ENCODE data around the gene CCDC200. TPM values are rescaled to one million over a fixed set of nuclear protein-coding genes. Genes with fewer than 3 reads are reported as not detected.

CCDC200 gene
- total and polyA plus RNA-seq, 2 donors from 2014 or later: not detected

DNA sequence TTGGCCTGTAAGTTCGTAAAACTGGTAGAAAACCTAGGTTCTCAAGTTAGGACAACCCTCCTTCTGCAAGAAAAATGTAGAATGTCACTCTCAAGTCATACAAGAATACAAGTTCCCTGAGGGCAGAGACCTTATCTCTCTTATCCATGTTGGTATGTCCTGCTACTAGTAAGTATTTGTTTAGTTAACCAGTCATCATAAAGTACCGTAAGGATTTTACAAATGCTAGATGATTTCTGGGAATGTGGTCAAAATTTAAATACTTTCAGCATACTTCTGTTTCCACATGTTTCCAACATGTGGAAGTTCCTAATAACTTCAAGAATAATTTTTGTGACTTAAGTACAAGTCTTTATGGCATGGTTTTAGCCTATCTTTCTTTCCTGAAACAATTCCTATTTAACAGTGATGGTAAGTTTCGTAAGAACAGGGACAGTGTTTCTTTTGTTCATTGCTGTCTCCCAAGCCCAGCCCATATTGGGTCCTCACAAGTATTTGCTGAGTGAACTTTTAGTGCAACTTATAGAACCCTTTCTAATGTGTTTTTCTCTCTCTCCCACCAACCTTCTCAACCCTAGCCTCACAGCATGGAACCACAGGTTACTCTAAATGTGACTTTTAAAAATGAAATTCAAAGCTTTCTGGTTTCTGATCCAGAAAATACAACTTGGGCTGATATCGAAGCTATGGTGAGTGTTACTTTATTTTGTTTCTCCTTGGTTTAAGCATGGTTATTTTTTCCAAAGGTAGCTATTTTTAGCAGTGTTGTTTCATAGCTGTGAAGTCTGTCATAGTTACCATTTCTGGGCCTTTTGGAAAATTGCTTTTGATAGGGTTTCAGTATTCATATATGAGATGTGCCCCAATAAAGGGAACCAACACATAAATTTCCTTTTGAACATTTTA is 53.0 kb downstream of the CCDC200 start:
- TF ChIP-seq, protein P1, sequence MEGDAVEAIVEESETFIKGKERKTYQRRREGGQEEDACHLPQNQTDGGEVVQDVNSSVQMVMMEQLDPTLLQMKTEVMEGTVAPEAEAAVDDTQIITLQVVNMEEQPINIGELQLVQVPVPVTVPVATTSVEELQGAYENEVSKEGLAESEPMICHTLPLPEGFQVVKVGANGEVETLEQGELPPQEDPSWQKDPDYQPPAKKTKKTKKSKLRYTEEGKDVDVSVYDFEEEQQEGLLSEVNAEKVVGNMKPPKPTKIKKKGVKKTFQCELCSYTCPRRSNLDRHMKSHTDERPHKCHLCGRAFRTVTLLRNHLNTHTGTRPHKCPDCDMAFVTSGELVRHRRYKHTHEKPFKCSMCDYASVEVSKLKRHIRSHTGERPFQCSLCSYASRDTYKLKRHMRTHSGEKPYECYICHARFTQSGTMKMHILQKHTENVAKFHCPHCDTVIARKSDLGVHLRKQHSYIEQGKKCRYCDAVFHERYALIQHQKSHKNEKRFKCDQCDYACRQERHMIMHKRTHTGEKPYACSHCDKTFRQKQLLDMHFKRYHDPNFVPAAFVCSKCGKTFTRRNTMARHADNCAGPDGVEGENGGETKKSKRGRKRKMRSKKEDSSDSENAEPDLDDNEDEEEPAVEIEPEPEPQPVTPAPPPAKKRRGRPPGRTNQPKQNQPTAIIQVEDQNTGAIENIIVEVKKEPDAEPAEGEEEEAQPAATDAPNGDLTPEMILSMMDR (IDR thresholded peaks at IDR 0.05; ENCODE audit: borderline replicate concordance, extremely low read depth, insufficient read depth): no peak
- intact Hi-C loops (cut with DNase I): no loop called here
- FAIRE-seq (no peak), DNase-seq (no peak)
- H3K27me3 ChIP-seq (ENCODE audit: control insufficient read depth, insufficient read depth, low read length): no peaks in the 10 kb centered on the region
- H3K4me1 ChIP-seq (ENCODE audit: control insufficient read depth in 2 of 3, insufficient read depth in 2 of 3, low read depth in 1 of 3, low read length in 3 of 3): peaks cover 0 to 30% (median 26%) of the 10 kb centered on the region in 3 donors
- H3K4me3 ChIP-seq (ENCODE audit: low read length in 3 of 3): peak overlapping the region in 2 of 3 donors; percentile 14 to 40
- peaks cover 8 to 27% (median 15%) of the 10 kb centered on the region in 3 donors for H3K36me3 ChIP-seq (ENCODE audit: control insufficient read depth in 2 of 3, insufficient read depth in 3 of 3, low read length in 3 of 3)
- no peak overlapping the region for H3K9ac ChIP-seq (ENCODE audit: low read length in 3 of 3)
- peak overlapping the region; percentile 37 to 43 for H3K27ac ChIP-seq (ENCODE audit: low read depth in 2 of 2, low read length in 2 of 2)
- H3K9me3 ChIP-seq (ENCODE audit: control insufficient read depth in 2 of 3, insufficient read depth in 1 of 3, low read length in 3 of 3): no peaks in the 10 kb centered on the region

DNA sequence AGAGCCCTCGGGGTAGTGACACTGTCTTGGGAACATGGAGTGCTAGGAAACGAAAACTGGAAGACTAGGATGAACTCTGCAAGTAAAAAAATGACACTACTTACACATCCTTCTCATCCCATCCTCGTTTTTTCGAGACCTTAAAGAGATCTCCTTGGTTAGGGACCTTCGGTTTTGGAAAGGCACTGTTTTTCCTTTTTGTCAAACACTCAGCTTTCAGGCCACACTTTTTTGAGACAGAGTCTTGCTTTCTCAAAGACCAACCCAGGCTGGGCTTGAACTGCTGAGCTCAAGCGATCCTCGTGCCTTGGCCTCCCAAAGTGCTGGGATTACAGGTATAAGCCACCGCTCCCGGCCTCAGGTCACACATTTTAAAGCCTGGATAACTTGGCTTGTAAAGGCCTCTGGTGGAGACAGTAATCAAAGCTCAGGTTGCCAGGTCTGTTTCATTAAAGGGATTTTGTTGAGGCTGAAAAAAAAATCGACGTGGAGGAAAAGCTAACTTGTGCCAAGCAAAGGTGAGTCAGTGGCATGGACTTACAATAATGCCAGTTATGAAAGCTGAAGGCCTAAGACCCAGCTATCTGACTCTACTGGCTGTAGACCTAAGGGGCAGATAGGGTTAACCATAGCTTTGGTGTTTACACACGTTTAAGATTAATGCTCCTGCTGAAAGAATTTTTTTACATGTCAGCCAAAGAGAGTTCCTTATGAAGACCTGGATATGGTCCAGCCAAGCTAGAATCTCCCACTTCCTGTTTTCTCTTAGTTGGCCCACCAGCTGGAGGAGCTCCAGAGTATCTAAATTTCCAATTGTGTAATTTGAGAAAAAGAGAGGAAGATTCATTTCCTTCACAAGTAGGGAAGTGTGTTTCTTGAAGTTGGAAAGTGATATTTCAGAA is 56.6 kb downstream of the CCDC200 start:
- Histone ChIP-seq H3K9me3 (ENCODE audit: control insufficient read depth in 2 of 3, insufficient read depth in 1 of 3, low read length in 3 of 3) (no peaks in the 10 kb centered on the region), H3K9ac (ENCODE audit: low read length in 3 of 3) (peak overlapping the region; percentile 92 to 97 (median 96)), H3K27ac (ENCODE audit: low read depth in 2 of 2, low read length in 2 of 2) (peak overlapping the region; percentile 89 to 94), H3K4me3 (ENCODE audit: low read length in 3 of 3) (peak overlapping the region; percentile 74 to 97 (median 88)), H3K4me1 (ENCODE audit: control insufficient read depth in 2 of 3, insufficient read depth in 2 of 3, low read depth in 1 of 3, low read length in 3 of 3) (peaks cover 0 to 33% (median 17%) of the 10 kb centered on the region in 3 donors), H3K36me3 (ENCODE audit: control insufficient read depth in 2 of 3, insufficient read depth in 3 of 3, low read length in 3 of 3) (peaks cover 0 to 3% (median 0%) of the 10 kb centered on the region in 3 donors), H3K27me3 (ENCODE audit: control insufficient read depth, insufficient read depth, low read length) (no peaks in the 10 kb centered on the region)
- intact Hi-C loops (cut with DNase I): no loop called here
- no peak for FAIRE-seq
- peak in 4 of 5 donors; percentile 51 to 96 (median 78) for DNase-seq
- TF ChIP-seq, protein P1 (IDR thresholded peaks at IDR 0.05; ENCODE audit: borderline replicate concordance, extremely low read depth, insufficient read depth): peak; percentile 5

Other genes starting within 250 kb of the CCDC200 start
- gene PTGES3L, start 248.5 kb downstream of the CCDC200 start, total RNA-seq: 0.85 TPM
- 1.2 TPM for gene PTGES3L, start 248.5 kb downstream of the CCDC200 start, polyA plus RNA-seq (ENCODE audit: insufficient read depth, low read depth, low replicate concordance)
- gene RUNDC1, start 248.1 kb downstream of the CCDC200 start, total RNA-seq: 19.5 TPM
- gene RUNDC1, start 248.1 kb downstream of the CCDC200 start, polyA plus RNA-seq (ENCODE audit: insufficient read depth, low read depth, low replicate concordance): 10.1 TPM
- 759 TPM for gene RPL27, start 230.2 kb downstream of the CCDC200 start, total RNA-seq
- gene RPL27, start 230.2 kb downstream of the CCDC200 start, polyA plus RNA-seq (ENCODE audit: insufficient read depth, low read depth, low replicate concordance): 1,823 TPM
- gene IFI35, start 221.8 kb downstream of the CCDC200 start, total RNA-seq: 41.4 TPM
- gene IFI35, start 221.8 kb downstream of the CCDC200 start, polyA plus RNA-seq (ENCODE audit: insufficient read depth, low read depth, low replicate concordance): 58.6 TPM
- gene VAT1, start 206.2 kb downstream of the CCDC200 start, total RNA-seq: 133 TPM
- 119 TPM for gene VAT1, start 206.2 kb downstream of the CCDC200 start, polyA plus RNA-seq (ENCODE audit: insufficient read depth, low read depth, low replicate concordance)
- 0.63 TPM for gene RND2, start 203.4 kb downstream of the CCDC200 start, total RNA-seq
- gene RND2, start 203.4 kb downstream of the CCDC200 start, polyA plus RNA-seq (ENCODE audit: insufficient read depth, low read depth, low replicate concordance): 2.3 TPM
- gene BRCA1, start 103.3 kb downstream of the CCDC200 start, total RNA-seq: 5.1 TPM
- gene BRCA1, start 103.3 kb downstream of the CCDC200 start, polyA plus RNA-seq (ENCODE audit: insufficient read depth, low read depth, low replicate concordance): 1.4 TPM
- 88.9 TPM for gene NBR1, start 57.4 kb downstream of the CCDC200 start, total RNA-seq
- gene NBR1, start 57.4 kb downstream of the CCDC200 start, polyA plus RNA-seq (ENCODE audit: insufficient read depth, low read depth, low replicate concordance): 50.4 TPM
- 18.1 TPM for gene TMEM106A, start 16.7 kb downstream of the CCDC200 start, total RNA-seq
- 15.7 TPM for gene TMEM106A, start 16.7 kb downstream of the CCDC200 start, polyA plus RNA-seq (ENCODE audit: insufficient read depth, low read depth, low replicate concordance)
- gene RNU2-1, start 5.4 kb upstream of the CCDC200 start, total RNA-seq: 9,871 TPM
- gene RNU2-1, start 5.4 kb upstream of the CCDC200 start, polyA plus RNA-seq (ENCODE audit: insufficient read depth, low read depth, low replicate concordance): not detected
- gene ARL4D, start 170.4 kb upstream of the CCDC200 start, total RNA-seq: 48.8 TPM
- 81.2 TPM for gene ARL4D, start 170.4 kb upstream of the CCDC200 start, polyA plus RNA-seq (ENCODE audit: insufficient read depth, low read depth, low replicate concordance)